Measurements from ENCODE around the gene PLIN1. TPM values are rescaled to one million over a fixed set of nuclear protein-coding genes. Genes with fewer than 3 reads are reported as not detected.

PLIN1 gene
- polyA plus RNA-seq, 1 donor (not counting 4 experiments of a cell fraction or from before 2014, with no cell fraction given) = 0.30 TPM

GRCh38 chr15:89646416-89647141 lies 32.6 kb downstream of the PLIN1 start:
- Histone ChIP-seq H4K20me1 (ENCODE audit: control insufficient read depth, extremely low read depth, insufficient read depth, low read length) (no peaks in the 10 kb centered on the region), H3K4me2 (ENCODE audit: control insufficient read depth, extremely low read depth, insufficient read depth, low read depth, low read length) (no peak overlapping the region), H3K4me1 (ENCODE audit: control insufficient read depth, extremely low read depth, insufficient read depth, low read length) (no peaks in the 10 kb centered on the region), H3K4me3 (ENCODE audit: control insufficient read depth in 2 of 3, extremely low read depth in 1 of 3, insufficient read depth in 2 of 3, low read depth in 1 of 3, low read length in 3 of 3) (no peak overlapping the region), H2AFZ (ENCODE audit: control insufficient read depth, low read length) (no peak overlapping the region), H3K9me1 (ENCODE audit: control insufficient read depth, extremely low read depth, insufficient read depth, low read length) (no peaks in the 10 kb centered on the region), H3K9me3 (ENCODE audit: control insufficient read depth, low read depth, low read length) (no peaks in the 10 kb centered on the region), H3K27ac (ENCODE audit: control insufficient read depth, insufficient read depth, low read length) (no peak overlapping the region), H3K36me3 (ENCODE audit: control insufficient read depth in 2 of 2, extremely low read depth in 1 of 2, insufficient read depth in 2 of 2, low read length in 2 of 2) (no peaks in the 10 kb centered on the region), H3K9ac (ENCODE audit: control insufficient read depth, extremely low read depth, insufficient read depth, low read length) (no peak overlapping the region), H3K79me2 (ENCODE audit: control insufficient read depth, insufficient read depth, low read length) (no peaks in the 10 kb centered on the region), H3K27me3 (ENCODE audit: control insufficient read depth, extremely low read depth, insufficient read depth, low read length) (no peaks in the 10 kb centered on the region)
- dilution Hi-C loops (cut with MboI; ENCODE audit: extremely low pct_ligation_motif_present, low sequenced_read_pairs) = no loop called here
- TF ChIP-seq EZH2 (IDR thresholded peaks at IDR 0.05; ENCODE audit: low read length) = no peak
- DNase-seq (ENCODE audit: low read depth, low spot score) (no peak), FAIRE-seq (no peak)

GRCh38 chr15:89645680-89646079 lies 33.5 kb downstream of the PLIN1 start:
- dilution Hi-C loops (cut with MboI; ENCODE audit: extremely low pct_ligation_motif_present, low sequenced_read_pairs) = no loop called here
- no peaks in the 10 kb centered on the region for H3K9me1 ChIP-seq (ENCODE audit: control insufficient read depth, extremely low read depth, insufficient read depth, low read length)
- H3K79me2 ChIP-seq (ENCODE audit: control insufficient read depth, insufficient read depth, low read length) = no peaks in the 10 kb centered on the region
- no peak overlapping the region for H3K9ac ChIP-seq (ENCODE audit: control insufficient read depth, extremely low read depth, insufficient read depth, low read length)
- no peaks in the 10 kb centered on the region for H3K4me1 ChIP-seq (ENCODE audit: control insufficient read depth, extremely low read depth, insufficient read depth, low read length)
- no peak for DNase-seq (ENCODE audit: low read depth, low spot score)
- no peak overlapping the region for H3K27ac ChIP-seq (ENCODE audit: control insufficient read depth, insufficient read depth, low read length)
- no peak overlapping the region for H3K4me2 ChIP-seq (ENCODE audit: control insufficient read depth, extremely low read depth, insufficient read depth, low read depth, low read length)
- no peak overlapping the region for H3K4me3 ChIP-seq (ENCODE audit: control insufficient read depth in 2 of 3, extremely low read depth in 1 of 3, insufficient read depth in 2 of 3, low read depth in 1 of 3, low read length in 3 of 3)
- FAIRE-seq = no peak
- no peaks in the 10 kb centered on the region for H3K9me3 ChIP-seq (ENCODE audit: control insufficient read depth, low read depth, low read length)
- H2AFZ ChIP-seq (ENCODE audit: control insufficient read depth, low read length) = no peak overlapping the region
- no peaks in the 10 kb centered on the region for H3K36me3 ChIP-seq (ENCODE audit: control insufficient read depth in 2 of 2, extremely low read depth in 1 of 2, insufficient read depth in 2 of 2, low read length in 2 of 2)
- TF ChIP-seq EZH2 (IDR thresholded peaks at IDR 0.05; ENCODE audit: low read length) (no peak), CTCF (optimal IDR thresholded peaks at IDR 0.05 in 1 of 3, IDR thresholded peaks at IDR 0.05 in 1 of 3, conservative IDR thresholded peaks at IDR 0.05 in 1 of 3; ENCODE audit: extremely low read depth in 1 of 3, insufficient read depth in 2 of 3, low read length in 3 of 3) (no peak)
- H3K27me3 ChIP-seq (ENCODE audit: control insufficient read depth, extremely low read depth, insufficient read depth, low read length) = no peaks in the 10 kb centered on the region
- no peaks in the 10 kb centered on the region for H4K20me1 ChIP-seq (ENCODE audit: control insufficient read depth, extremely low read depth, insufficient read depth, low read length)

GRCh38 chr15:89642106-89642505 lies 37.1 kb downstream of the PLIN1 start:
- Histone ChIP-seq H3K27me3 (ENCODE audit: control insufficient read depth, extremely low read depth, insufficient read depth, low read length) (no peaks in the 10 kb centered on the region), H3K79me2 (ENCODE audit: control insufficient read depth, insufficient read depth, low read length) (no peaks in the 10 kb centered on the region), H3K9me1 (ENCODE audit: control insufficient read depth, extremely low read depth, insufficient read depth, low read length) (no peaks in the 10 kb centered on the region), H2AFZ (ENCODE audit: control insufficient read depth, low read length) (no peak overlapping the region), H3K4me2 (ENCODE audit: control insufficient read depth, extremely low read depth, insufficient read depth, low read depth, low read length) (no peak overlapping the region), H4K20me1 (ENCODE audit: control insufficient read depth, extremely low read depth, insufficient read depth, low read length) (no peaks in the 10 kb centered on the region), H3K9me3 (ENCODE audit: control insufficient read depth, low read depth, low read length) (no peaks in the 10 kb centered on the region), H3K4me3 (ENCODE audit: control insufficient read depth in 2 of 3, extremely low read depth in 1 of 3, insufficient read depth in 2 of 3, low read depth in 1 of 3, low read length in 3 of 3) (no peak overlapping the region), H3K4me1 (ENCODE audit: control insufficient read depth, extremely low read depth, insufficient read depth, low read length) (no peaks in the 10 kb centered on the region), H3K27ac (ENCODE audit: control insufficient read depth, insufficient read depth, low read length) (no peak overlapping the region), H3K9ac (ENCODE audit: control insufficient read depth, extremely low read depth, insufficient read depth, low read length) (no peak overlapping the region), H3K36me3 (ENCODE audit: control insufficient read depth in 2 of 2, extremely low read depth in 1 of 2, insufficient read depth in 2 of 2, low read length in 2 of 2) (no peaks in the 10 kb centered on the region)
- dilution Hi-C loops (cut with MboI; ENCODE audit: extremely low pct_ligation_motif_present, low sequenced_read_pairs) = no loop called here
- DNase-seq (ENCODE audit: low read depth, low spot score) (no peak), FAIRE-seq (no peak)
- TF ChIP-seq CTCF (optimal IDR thresholded peaks at IDR 0.05 in 1 of 3, IDR thresholded peaks at IDR 0.05 in 1 of 3, conservative IDR thresholded peaks at IDR 0.05 in 1 of 3; ENCODE audit: extremely low read depth in 1 of 3, insufficient read depth in 2 of 3, low read length in 3 of 3) = no peak
- no peak for TF ChIP-seq EZH2 (IDR thresholded peaks at IDR 0.05; ENCODE audit: low read length)
